HepG2 (cell line): ENCODE data around the gene NKX6-2. TPM values are rescaled to one million over a fixed set of nuclear protein-coding genes. Genes with fewer than 3 reads are reported as not detected.

ENCODE experiments used
- ATAC-seq: fragments of 200-7000 bp; cut with Tn5 transposase; 3 replicates; pipeline ENCODE4 v1.9.1; 2020; ENCODE audit warnings: mild to moderate bottlenecking, moderate library complexity
- BruUV-seq: library from RNA; stranded (reverse); fragments of 400-500 nt; replicated peaks from 2 replicates; lab custom pipeline; 2021; lab: Mats Ljungman, UMichigan
- CTCF ChIA-PET: fragments of 300-600 bp; formaldehyde crosslinking; extraction: SDS; loops from one replicate; lab custom pipeline; 2021; ENCODE audit warnings: low total read pairs, inconsistent platforms, low intra/inter-chr PET ratio; lab: Yijun Ruan, JAX
- POLR2A ChIA-PET: fragments of 350-600 bp; sonication (Branson Sonifier 250); formaldehyde crosslinking; loops from one replicate; lab custom pipeline; 2020; ENCODE audit warnings: antibody characterized with exemption, inconsistent platforms; lab: Yijun Ruan, JAX
- DNase-seq: peaks from one replicate; pipeline ENCODE4 v3.0.0-alpha.2; 2015; ENCODE audit warnings: low spot score
- FAIRE-seq: peaks from 3 replicates; lab custom pipeline; 2011; peaks lifted over from hg19 to GRCh38; lab: Jason Lieb, UNC
- H2AFZ ChIP-seq: one replicate; pipeline ENCODE4 v1.6.1; 2011; ENCODE audit warnings: low read length, inconsistent platforms
- H3K27ac ChIP-seq: fragments of 300-600 bp; 3 replicates; pipeline ENCODE4 v1.8.0; 2011; ENCODE audit warnings: mixed run types, mild to moderate bottlenecking, mixed read lengths, low read length, inconsistent platforms; ENCODE audit not compliant: insufficient read depth; ENCODE audit errors: extremely low read length
- H3K27me3 ChIP-seq, 2 experiments: fragments of 200-600 bp in 1 of 2; 2 replicates in 1 of 2; 3 replicates in 1 of 2; pipeline versions ENCODE4 v1.6.0 to v1.8.0; 2011; ENCODE audit warnings: low read length in 2 of 2, mild to moderate bottlenecking in 2 of 2, moderate library complexity in 2 of 2, inconsistent platforms in 1 of 2; ENCODE audit not compliant: insufficient read depth in 2 of 2, control insufficient read depth in 1 of 2
- H3K36me3 ChIP-seq, 2 experiments: fragments of 200-600 bp in 1 of 2; replicated peaks in 1 of 2; 2 replicates in 1 of 2; 3 replicates in 1 of 2; pipeline versions ENCODE4 v1.5.1 to v1.8.0; 2011; ENCODE audit warnings: low read length in 2 of 2, inconsistent platforms in 1 of 2; ENCODE audit not compliant: insufficient read depth in 2 of 2, control insufficient read depth in 1 of 2
- H3K4me1 ChIP-seq: 2 replicates; pipeline ENCODE4 v1.5.1; 2012; ENCODE audit warnings: low read length, inconsistent platforms; ENCODE audit not compliant: insufficient read depth
- H3K4me2 ChIP-seq: 2 replicates; pipeline ENCODE4 v1.6.0; 2011; ENCODE audit warnings: low read depth, low read length, inconsistent platforms
- H3K4me3 ChIP-seq, 3 experiments: fragments of 200-600 bp in 1 of 3; sonication (generic), shearing (Covaris generic) in 1 of 3; replicated peaks in 1 of 3; 2 replicates each; pipeline ENCODE4 v1.5.1; 2011 to 2016; ENCODE audit warnings: low read length in 3 of 3, inconsistent platforms in 2 of 3, low read depth in 2 of 3, mild to moderate bottlenecking in 2 of 3, control low read depth in 1 of 3, mixed read lengths in 1 of 3; ENCODE audit not compliant: insufficient read depth in 1 of 3
- H3K79me2 ChIP-seq: one replicate; pipeline ENCODE4 v1.6.1; 2011; ENCODE audit warnings: low read length, inconsistent platforms; ENCODE audit not compliant: insufficient read depth
- H3K9ac ChIP-seq: 2 replicates; pipeline ENCODE4 v1.6.0; 2011; ENCODE audit warnings: mild to moderate bottlenecking, low read depth, low read length, inconsistent platforms; ENCODE audit not compliant: insufficient read depth
- H3K9me3 ChIP-seq: 2 replicates; pipeline ENCODE4 v1.5.1; 2012; ENCODE audit warnings: mild to moderate bottlenecking, low read length
- H4K20me1 ChIP-seq: 2 replicates; pipeline ENCODE4 v1.6.0; 2011; ENCODE audit warnings: inconsistent platforms, mild to moderate bottlenecking, low read length, moderate library complexity; ENCODE audit not compliant: insufficient read depth
- ATF6 ChIP-seq: sonication (generic); formaldehyde crosslinking; conservative IDR thresholded peaks from 2 replicates; pipeline ENCODE4 v1.4.0; 2020; ENCODE audit warnings: missing genetic modification reagents
- MIER3 ChIP-seq: IDR thresholded peaks from 2 replicates; pipeline ENCODE4 v1.6.1; 2016; ENCODE audit warnings: missing compliant biosample characterization, borderline replicate concordance
- ZBTB14 ChIP-seq: sonication (generic); formaldehyde crosslinking; IDR thresholded peaks from 2 replicates; pipeline ENCODE4 v1.4.0; 2020; ENCODE audit warnings: missing genetic modification reagents
- ZNF513 ChIP-seq: sonication (generic); formaldehyde crosslinking; conservative IDR thresholded peaks from 2 replicates; pipeline ENCODE4 v1.5.0; 2020; ENCODE audit warnings: missing genetic modification reagents
- WGBS: methylation state at CpG from one replicate; pipeline ENCODE4 v1.1.6; 2017; ENCODE audit warnings: low lambda C conversion rate; 5-methylcytosine and 5-hydroxymethylcytosine counted together
- in situ Hi-C: cut with HindIII; loops from 2 replicates; pipeline ENCODE4 v1.10.0; 2017; ENCODE audit warnings: low pct_unique_long_range_greater_than_20kb; ENCODE audit not compliant: extremely low pct_ligation_motif_present
- intact Hi-C: fragments of 100-400 bp; cut with micrococcal nuclease; formaldehyde crosslinking; loops from one replicate; pipeline ENCODE4 v1.10.0; 2022; ENCODE audit not compliant: unreplicated experiment
- polyA plus RNA-seq, 8 experiments: library from polyadenylated mRNA; depleted of rRNA in 3 of 8; stranded (reverse) in 7 of 8; unstranded in 1 of 8; fragments of >200 nt; fragmentation: Illumina TruSeq in 4 of 8; extraction: Trizol in 4 of 8; gene quantifications; 2 replicates each; pipeline versions ENCODE4 v1.2.1 to v1.2.3, GENCODE V29; 2011 to 2016; ENCODE audit warnings: low read depth in 4 of 8, missing spikeins in 1 of 8, mixed read lengths in 1 of 8; ENCODE audit not compliant: insufficient read depth in 1 of 8
- total RNA-seq, 5 experiments: library from RNA; depleted of rRNA; stranded (reverse); fragments of >200 nt; fragmentation: Illumina TruSeq; extraction: Trizol; gene quantifications; 2 replicates each; pipeline ENCODE4 v1.2.3, GENCODE V29; 2016; ENCODE audit warnings: low read depth in 1 of 5

NKX6-2 gene
- total and polyA plus RNA-seq, 2 of the 13 experiments (the other 11 are each of a cell fraction or from before 2014, with no cell fraction given), result not detected

- no peaks in the 10 kb centered on the region for H3K4me1 ChIP-seq
- H3K4me2 ChIP-seq, result no peak overlapping the region
- H3K36me3 ChIP-seq, result peaks cover 0 to 2% of the 10 kb centered on the region in 2 experiments; a peak in 2 of 5 replicates
- WGBS, result 97% methylated on average over 8 of the region's 14 CpGs
- CTCF ChIA-PET, result no interaction called here
- no peaks in the 10 kb centered on the region for H4K20me1 ChIP-seq
- intact Hi-C loops, result no loop called here
- no peaks in the 10 kb centered on the region for H3K79me2 ChIP-seq
- BruUV-seq, result no TSS peak
- H3K9ac ChIP-seq, result no peak overlapping the region
- no peak overlapping the region for H2AFZ ChIP-seq
- H3K27ac ChIP-seq, result no peak overlapping the region
- POLR2A ChIA-PET, result no interaction called here
- ATAC-seq (no peak), FAIRE-seq (no peak), DNase-seq (no peak)
- no peaks in the 10 kb centered on the region for H3K9me3 ChIP-seq
- in situ Hi-C loops, result no loop called here
- H3K27me3 ChIP-seq, result no peaks in the 10 kb centered on the region
- TF ChIP-seq ZBTB14 (CRISPR knock-in tag), result no peak
- no peak for TF ChIP-seq MIER3 (CRISPR knock-in tag)
- no peak for TF ChIP-seq ZNF513
- TF ChIP-seq ATF6, result no peak
- H3K4me3 ChIP-seq, result no peak overlapping the region
Measured at GRCh38 chr10:132746386-132746785, 39.6 kb downstream of the NKX6-2 start.
